RWPE2 (cell line): ENCODE results near the gene GNS.
A peak's percentile ranks its signal among the peaks of the same experiment; 100 is the strongest.

Source experiments
- ATAC-seq: fragments of 200-7000 bp; cut with Tn5 transposase; 3 replicates; pipeline ENCODE4 v1.9.1; 2021; ENCODE audit warnings: low read depth
- DNase-seq: peaks from one replicate; pipeline ENCODE4 v3.0.0-alpha.2; 2020; ENCODE audit warnings: low spot score
- H3K27ac ChIP-seq: fragments of 450-650 bp; 2 replicates; pipeline ENCODE4 v1.5.1; 2017; ENCODE audit warnings: mild to moderate bottlenecking; ENCODE audit not compliant: poor library complexity, severe bottlenecking
- H3K27me3 ChIP-seq: fragments of 250-450 bp; sonication (Bioruptor Pico); 2 replicates; pipeline ENCODE4 v1.5.1; 2021; ENCODE audit warnings: mild to moderate bottlenecking, moderate library complexity; ENCODE audit not compliant: insufficient read depth, poor library complexity, severe bottlenecking
- H3K36me3 ChIP-seq: fragments of 250-450 bp; sonication (Bioruptor Pico); 2 replicates; pipeline ENCODE4 v1.5.1; 2020; ENCODE audit warnings: low read depth, mild to moderate bottlenecking, moderate library complexity
- H3K4me1 ChIP-seq: fragments of 250-450 bp; sonication (Bioruptor Pico); 2 replicates; pipeline ENCODE4 v1.5.1; 2021; ENCODE audit warnings: mild to moderate bottlenecking, moderate library complexity; ENCODE audit not compliant: insufficient read depth, poor library complexity, severe bottlenecking
- H3K4me3 ChIP-seq: fragments of 250-450 bp; sonication (Bioruptor Pico); 2 replicates; pipeline ENCODE4 v1.5.1; 2021; ENCODE audit warnings: mild to moderate bottlenecking, moderate library complexity; ENCODE audit not compliant: severe bottlenecking
- H3K9me3 ChIP-seq: fragments of 250-450 bp; sonication (Bioruptor Pico); 2 replicates; pipeline ENCODE4 v1.5.1; 2021; ENCODE audit warnings: mild to moderate bottlenecking, moderate library complexity; ENCODE audit not compliant: severe bottlenecking
- TF ChIP-seq, protein P1 (sequence below): fragments of 450-650 bp; IDR thresholded peaks from one replicate; pipeline ENCODE4 v1.5.1; 2017; ENCODE audit warnings: mild to moderate bottlenecking, moderate library complexity; ENCODE audit not compliant: poor library complexity, severe bottlenecking

The GNS gene

DNA sequence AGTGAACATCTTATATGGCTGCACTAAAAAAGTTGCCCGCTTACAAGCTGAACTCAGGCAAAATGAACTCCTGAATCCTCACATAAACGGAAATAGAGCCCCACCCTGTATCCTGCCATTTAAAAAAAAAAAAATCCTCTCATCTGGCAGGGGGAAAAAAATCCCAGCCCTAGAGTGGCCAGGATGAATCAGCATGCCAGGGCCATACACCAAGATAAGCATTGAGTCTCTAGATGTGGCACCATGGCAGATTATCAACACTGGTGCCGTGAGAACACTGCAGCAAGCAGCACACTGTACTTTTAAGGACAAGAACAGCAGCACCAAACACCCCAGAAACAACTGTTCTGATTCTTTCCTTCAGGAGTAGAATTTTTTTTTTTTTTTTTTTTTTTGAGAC is 83.4 kb downstream of the GNS start:
- TF ChIP-seq, protein P1, sequence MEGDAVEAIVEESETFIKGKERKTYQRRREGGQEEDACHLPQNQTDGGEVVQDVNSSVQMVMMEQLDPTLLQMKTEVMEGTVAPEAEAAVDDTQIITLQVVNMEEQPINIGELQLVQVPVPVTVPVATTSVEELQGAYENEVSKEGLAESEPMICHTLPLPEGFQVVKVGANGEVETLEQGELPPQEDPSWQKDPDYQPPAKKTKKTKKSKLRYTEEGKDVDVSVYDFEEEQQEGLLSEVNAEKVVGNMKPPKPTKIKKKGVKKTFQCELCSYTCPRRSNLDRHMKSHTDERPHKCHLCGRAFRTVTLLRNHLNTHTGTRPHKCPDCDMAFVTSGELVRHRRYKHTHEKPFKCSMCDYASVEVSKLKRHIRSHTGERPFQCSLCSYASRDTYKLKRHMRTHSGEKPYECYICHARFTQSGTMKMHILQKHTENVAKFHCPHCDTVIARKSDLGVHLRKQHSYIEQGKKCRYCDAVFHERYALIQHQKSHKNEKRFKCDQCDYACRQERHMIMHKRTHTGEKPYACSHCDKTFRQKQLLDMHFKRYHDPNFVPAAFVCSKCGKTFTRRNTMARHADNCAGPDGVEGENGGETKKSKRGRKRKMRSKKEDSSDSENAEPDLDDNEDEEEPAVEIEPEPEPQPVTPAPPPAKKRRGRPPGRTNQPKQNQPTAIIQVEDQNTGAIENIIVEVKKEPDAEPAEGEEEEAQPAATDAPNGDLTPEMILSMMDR = no peak
- no peaks in the 10 kb centered on the region for H3K9me3 ChIP-seq
- H3K4me3 ChIP-seq = no peak overlapping the region
- peak overlapping the region; percentile 95 for H3K27ac ChIP-seq
- H3K36me3 ChIP-seq = no peaks in the 10 kb centered on the region
- no peaks in the 10 kb centered on the region for H3K27me3 ChIP-seq
- peaks cover 57% of the 10 kb centered on the region for H3K4me1 ChIP-seq
- DNase-seq (no peak), ATAC-seq (no peak)

DNA sequence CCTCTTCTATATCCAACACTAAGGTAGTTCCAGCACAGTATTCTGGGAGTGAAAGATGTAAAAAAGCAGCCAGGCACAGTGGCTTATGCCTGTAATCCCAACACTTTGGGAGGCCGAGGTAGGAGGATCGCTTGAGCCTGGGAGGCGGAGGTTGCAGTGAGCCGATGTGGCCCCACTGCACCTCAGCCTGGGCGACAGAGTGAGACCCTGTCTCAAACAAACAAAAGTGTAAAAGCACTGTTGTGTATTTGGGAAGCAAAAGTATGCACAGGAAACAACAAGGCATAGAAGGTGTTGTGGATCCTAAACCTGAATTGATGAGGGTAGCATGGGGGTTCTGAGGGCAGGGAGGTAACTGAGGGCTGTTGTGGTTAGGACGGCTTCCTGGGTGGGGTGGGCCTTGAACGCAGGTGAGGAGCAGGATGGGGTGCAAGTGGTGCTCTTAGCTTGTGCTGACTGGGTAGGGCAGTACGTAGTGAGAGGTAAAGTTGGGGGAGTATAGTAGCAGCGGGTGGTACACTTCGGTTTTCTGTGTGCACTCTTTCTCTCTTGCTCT is 84.8 kb downstream of the GNS start:
- peaks cover 58% of the 10 kb centered on the region for H3K4me1 ChIP-seq
- H3K27ac ChIP-seq = peak overlapping the region; percentile 95
- TF ChIP-seq, protein P1 = no peak
- no peaks in the 10 kb centered on the region for H3K36me3 ChIP-seq
- ATAC-seq (no peak), DNase-seq (no peak)
- H3K9me3 ChIP-seq = no peaks in the 10 kb centered on the region
- no peaks in the 10 kb centered on the region for H3K27me3 ChIP-seq
- H3K4me3 ChIP-seq = no peak overlapping the region

DNA sequence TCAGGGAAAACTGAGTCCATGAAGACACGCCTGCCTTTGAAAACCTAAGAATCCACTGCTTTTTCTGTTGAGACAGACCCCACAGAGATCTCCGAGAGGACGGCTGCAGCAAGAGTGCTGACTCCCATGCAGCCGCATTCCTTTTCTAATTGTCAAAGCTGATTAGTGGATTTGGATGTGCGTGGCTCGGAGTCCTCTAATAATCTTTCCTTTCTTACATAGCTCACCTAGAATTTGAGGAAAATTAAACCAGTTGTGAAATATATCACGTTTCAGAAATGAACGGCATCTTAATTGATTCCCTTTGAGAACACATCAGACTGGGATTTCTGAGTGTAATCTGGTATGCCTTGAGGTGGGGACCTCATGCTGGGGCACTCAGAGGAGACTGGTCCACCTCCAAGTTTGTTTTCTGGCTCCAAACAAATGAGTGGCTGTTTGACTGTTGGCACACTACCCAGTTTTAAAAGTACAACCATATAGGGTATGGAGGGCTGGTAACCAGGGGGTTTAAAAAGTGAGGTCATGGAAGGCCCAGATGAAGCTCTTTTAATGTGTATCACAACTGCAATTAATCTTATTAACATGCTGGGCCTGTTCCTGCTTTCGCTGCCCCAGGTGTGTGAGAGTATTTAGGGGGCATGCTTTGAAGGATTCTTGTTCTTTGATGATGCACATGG is 85.6 kb downstream of the GNS start:
- peak overlapping the region; percentile 95 for H3K27ac ChIP-seq
- DNase-seq (no peak), ATAC-seq (no peak)
- TF ChIP-seq, protein P1 = no peak
- no peaks in the 10 kb centered on the region for H3K27me3 ChIP-seq
- H3K36me3 ChIP-seq = no peaks in the 10 kb centered on the region
- no peak overlapping the region for H3K4me3 ChIP-seq
- no peaks in the 10 kb centered on the region for H3K9me3 ChIP-seq
- H3K4me1 ChIP-seq = peaks cover 57% of the 10 kb centered on the region

DNA sequence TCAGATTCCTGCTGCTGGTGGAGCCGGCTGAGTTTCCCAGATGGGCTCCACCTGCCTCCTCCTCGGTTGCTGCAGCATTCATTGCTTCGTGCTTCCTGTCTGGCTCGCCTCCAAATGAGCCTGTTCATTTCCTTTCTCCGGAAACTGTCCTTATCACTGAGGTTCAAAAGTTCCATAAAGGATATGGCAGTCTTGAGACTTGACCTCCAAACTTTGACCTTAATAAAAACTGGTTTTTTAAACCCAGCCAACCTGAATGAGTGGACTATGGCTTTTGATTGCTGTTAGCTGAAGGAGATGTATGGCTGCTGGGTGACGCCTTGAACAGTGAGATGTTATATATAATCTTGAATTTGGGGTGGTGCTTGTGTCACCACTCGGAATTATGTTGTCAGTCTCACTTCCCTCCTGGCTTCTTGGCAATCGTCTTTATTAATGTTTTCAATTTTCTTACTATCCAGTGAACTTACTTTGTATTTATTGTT is 86.2 kb downstream of the GNS start:
- Histone ChIP-seq H3K27me3 (no peaks in the 10 kb centered on the region), H3K4me3 (no peak overlapping the region), H3K4me1 (peaks cover 53% of the 10 kb centered on the region), H3K27ac (peak overlapping the region; percentile 95), H3K36me3 (no peaks in the 10 kb centered on the region), H3K9me3 (no peaks in the 10 kb centered on the region)
- TF ChIP-seq, protein P1 = no peak
- ATAC-seq (no peak), DNase-seq (no peak)

DNA sequence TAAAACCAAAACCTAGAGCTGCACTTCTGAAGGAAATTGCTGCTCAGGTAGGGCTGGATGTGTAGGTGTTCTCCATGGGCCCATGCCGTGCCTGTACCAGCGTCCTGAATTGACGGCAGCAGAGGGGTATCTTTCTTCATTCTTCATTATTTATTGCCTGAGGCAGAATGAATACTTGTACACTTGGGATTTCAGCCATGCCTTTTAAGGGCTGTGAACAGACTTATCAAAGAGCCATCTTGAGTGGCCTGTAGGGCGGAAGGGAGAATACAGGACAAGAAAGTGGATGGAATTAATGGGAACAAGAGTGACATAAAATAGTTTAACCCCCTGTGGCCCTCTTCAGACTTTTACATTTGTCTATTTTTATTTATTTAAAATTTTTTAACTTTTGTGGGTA is 87.5 kb downstream of the GNS start:
- Histone ChIP-seq H3K4me3 (no peak overlapping the region), H3K27ac (peak overlapping the region; percentile 95)
- TF ChIP-seq, protein P1 = no peak

More for the DNA sequence above, 87.5 kb downstream of the GNS start:
- Histone ChIP-seq H3K9me3 (no peaks in the 10 kb centered on the region), H3K4me1 (peaks cover 53% of the 10 kb centered on the region), H3K27me3 (no peaks in the 10 kb centered on the region), H3K36me3 (no peaks in the 10 kb centered on the region)
- ATAC-seq (peak; percentile 21), DNase-seq (no peak)
